Dedifferentiated amniotic fluid mesenchymal stem cell (primary cell): ENCODE data around the gene UBE2Q2.

Experiments used
- DNase-seq: peaks from one replicate; pipeline ENCODE4 v3.0.0-alpha.2; 2016; ENCODE audit errors: extremely low spot score

Gene UBE2Q2

GRCh38 chr15:75923756-75924155 is 80.5 kb downstream of the UBE2Q2 start:
- no peak for DNase-seq

- DNase-seq: no peak
These were observed 81.3 kb downstream of the UBE2Q2 start for GRCh38 chr15:75924576-75924975.

- no peak for DNase-seq
These were observed 82.2 kb downstream of the UBE2Q2 start for GRCh38 chr15:75925440-75925839.

- DNase-seq: no peak
These were observed 83.7 kb downstream of the UBE2Q2 start for GRCh38 chr15:75926931-75927330.

- DNase-seq: no peak
These were observed 84.4 kb downstream of the UBE2Q2 start for GRCh38 chr15:75927601-75928000.

GRCh38 chr15:75928680-75929608 is 85.7 kb downstream of the UBE2Q2 start:
- no peak for DNase-seq

- no peak for DNase-seq
These were observed 86.7 kb downstream of the UBE2Q2 start for GRCh38 chr15:75929799-75930565.

GRCh38 chr15:75930866-75931265 is 87.6 kb downstream of the UBE2Q2 start:
- DNase-seq: no peak

GRCh38 chr15:75942464-75942863 is 99.2 kb downstream of the UBE2Q2 start:
- DNase-seq: no peak

GRCh38 chr15:75943246-75943645 is 100.0 kb downstream of the UBE2Q2 start:
- no peak for DNase-seq

- no peak for DNase-seq
These were observed 100.5 kb downstream of the UBE2Q2 start for GRCh38 chr15:75943713-75944215.

- DNase-seq: no peak
These were observed 102.7 kb downstream of the UBE2Q2 start for GRCh38 chr15:75945953-75946352.

- DNase-seq: no peak
These were observed 103.8 kb downstream of the UBE2Q2 start for GRCh38 chr15:75947092-75947491.

- no peak for DNase-seq
These were observed 105.6 kb downstream of the UBE2Q2 start for GRCh38 chr15:75948761-75949296.
